Uterus (tissue), 2 donors: Measurements from ENCODE around the gene CYFIP1.

ENCODE experiments used
- POLR2A ChIP-seq, 2 donors: fragments of 450-650 bp; IDR thresholded peaks; one replicate each; pipeline ENCODE4 v1.6.1; 2016; ENCODE audit warnings: antibody characterized with exemption in 2 of 2, mild to moderate bottlenecking in 1 of 2, moderate library complexity in 1 of 2
- TF ChIP-seq, protein P1 (sequence below), 4 experiments: fragments of 200-600 bp in 2 of 4; fragments of 450-650 bp in 2 of 4; sonication (generic) in 2 of 4; IDR thresholded peaks; one replicate each; pipeline ENCODE4 v1.5.1; 2016 to 2019; ENCODE audit warnings: antibody characterized with exemption in 4 of 4, mild to moderate bottlenecking in 2 of 4, moderate library complexity in 1 of 4

DNA sequence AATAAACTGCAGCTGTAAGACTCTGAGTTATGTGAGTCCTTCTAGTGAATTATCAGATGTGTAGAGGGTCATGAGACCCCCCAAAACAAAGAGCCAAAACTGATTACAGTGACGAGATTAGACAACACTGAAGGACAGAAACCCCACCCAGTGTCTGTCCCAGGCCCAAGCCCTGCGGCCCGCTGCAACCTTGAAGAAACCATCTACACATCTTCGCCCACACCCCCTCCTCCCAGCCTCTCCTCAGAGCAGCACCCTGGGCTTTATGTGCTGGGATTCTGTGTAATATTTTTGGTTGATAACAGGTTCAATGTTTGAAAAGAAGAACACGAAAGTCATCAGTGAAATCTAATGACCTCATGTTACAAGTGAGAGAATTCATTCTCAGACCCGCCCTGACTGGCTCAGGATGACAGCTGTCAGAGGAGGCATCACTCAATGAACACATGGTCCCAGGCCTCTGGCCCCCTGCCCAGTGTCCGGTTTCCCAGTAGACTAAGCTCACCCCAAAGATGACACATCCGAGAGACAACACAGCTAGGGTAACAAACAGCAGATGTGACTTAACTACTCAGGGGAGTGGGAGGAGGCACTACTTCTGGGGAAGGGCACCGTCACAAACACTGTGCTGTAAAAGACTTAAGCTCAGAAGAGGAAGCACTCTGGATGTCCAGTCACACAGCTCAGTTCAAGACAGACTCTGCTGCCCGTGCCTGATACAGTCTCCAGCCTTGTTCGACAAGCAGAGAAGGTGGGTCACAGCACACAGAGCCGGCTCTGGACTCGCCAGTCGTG is 92.8 kb downstream of the CYFIP1 start:
- TF ChIP-seq, protein P1, sequence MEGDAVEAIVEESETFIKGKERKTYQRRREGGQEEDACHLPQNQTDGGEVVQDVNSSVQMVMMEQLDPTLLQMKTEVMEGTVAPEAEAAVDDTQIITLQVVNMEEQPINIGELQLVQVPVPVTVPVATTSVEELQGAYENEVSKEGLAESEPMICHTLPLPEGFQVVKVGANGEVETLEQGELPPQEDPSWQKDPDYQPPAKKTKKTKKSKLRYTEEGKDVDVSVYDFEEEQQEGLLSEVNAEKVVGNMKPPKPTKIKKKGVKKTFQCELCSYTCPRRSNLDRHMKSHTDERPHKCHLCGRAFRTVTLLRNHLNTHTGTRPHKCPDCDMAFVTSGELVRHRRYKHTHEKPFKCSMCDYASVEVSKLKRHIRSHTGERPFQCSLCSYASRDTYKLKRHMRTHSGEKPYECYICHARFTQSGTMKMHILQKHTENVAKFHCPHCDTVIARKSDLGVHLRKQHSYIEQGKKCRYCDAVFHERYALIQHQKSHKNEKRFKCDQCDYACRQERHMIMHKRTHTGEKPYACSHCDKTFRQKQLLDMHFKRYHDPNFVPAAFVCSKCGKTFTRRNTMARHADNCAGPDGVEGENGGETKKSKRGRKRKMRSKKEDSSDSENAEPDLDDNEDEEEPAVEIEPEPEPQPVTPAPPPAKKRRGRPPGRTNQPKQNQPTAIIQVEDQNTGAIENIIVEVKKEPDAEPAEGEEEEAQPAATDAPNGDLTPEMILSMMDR (IDR thresholded peaks at IDR 0.05) = no peak
- TF ChIP-seq POLR2A (IDR thresholded peaks at IDR 0.05) = no peak
